Right lobe of liver (tissue), 4 donors: Measurements from ENCODE around the gene ZNF605.

ENCODE experiments used
- POLR2A ChIP-seq: fragments of 450-650 bp; IDR thresholded peaks from one replicate; pipeline ENCODE4 v1.6.1; 2017; ENCODE audit warnings: antibody characterized with exemption, mild to moderate bottlenecking
- TF ChIP-seq, protein P1 (sequence below), 4 donors: fragments of 200-600 bp in 3 of 4; fragments of 450-650 bp in 1 of 4; IDR thresholded peaks; one replicate each; pipeline versions ENCODE4 v1.5.1 to v1.8.0; 2016 to 2022; ENCODE audit warnings: antibody characterized with exemption in 4 of 4, mild to moderate bottlenecking in 2 of 4
- donor health status: DM: no; HTN: no; CAD: no.
- donor health status: DM: no; HTN: no; CAD: no.
- donor health status: DM: no; HTN: yes; CAD: no.

DNA sequence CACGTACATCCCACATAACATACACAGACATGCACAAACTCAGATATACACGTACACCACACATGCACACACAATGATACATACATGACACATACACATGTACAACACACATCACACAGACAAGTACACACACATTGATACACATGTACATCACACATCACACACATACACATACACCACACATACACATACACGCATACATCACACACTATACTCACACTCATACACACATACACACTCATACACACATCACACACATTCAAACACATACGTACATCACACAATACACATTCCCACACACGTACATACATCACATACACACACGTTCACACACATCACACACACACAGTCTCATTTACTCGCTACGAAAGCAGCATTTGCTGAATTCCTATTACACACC lies 4.5 kb downstream of the ZNF605 start:
- no peak for TF ChIP-seq POLR2A
- TF ChIP-seq, protein P1, sequence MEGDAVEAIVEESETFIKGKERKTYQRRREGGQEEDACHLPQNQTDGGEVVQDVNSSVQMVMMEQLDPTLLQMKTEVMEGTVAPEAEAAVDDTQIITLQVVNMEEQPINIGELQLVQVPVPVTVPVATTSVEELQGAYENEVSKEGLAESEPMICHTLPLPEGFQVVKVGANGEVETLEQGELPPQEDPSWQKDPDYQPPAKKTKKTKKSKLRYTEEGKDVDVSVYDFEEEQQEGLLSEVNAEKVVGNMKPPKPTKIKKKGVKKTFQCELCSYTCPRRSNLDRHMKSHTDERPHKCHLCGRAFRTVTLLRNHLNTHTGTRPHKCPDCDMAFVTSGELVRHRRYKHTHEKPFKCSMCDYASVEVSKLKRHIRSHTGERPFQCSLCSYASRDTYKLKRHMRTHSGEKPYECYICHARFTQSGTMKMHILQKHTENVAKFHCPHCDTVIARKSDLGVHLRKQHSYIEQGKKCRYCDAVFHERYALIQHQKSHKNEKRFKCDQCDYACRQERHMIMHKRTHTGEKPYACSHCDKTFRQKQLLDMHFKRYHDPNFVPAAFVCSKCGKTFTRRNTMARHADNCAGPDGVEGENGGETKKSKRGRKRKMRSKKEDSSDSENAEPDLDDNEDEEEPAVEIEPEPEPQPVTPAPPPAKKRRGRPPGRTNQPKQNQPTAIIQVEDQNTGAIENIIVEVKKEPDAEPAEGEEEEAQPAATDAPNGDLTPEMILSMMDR (IDR thresholded peaks at IDR 0.05): no peak
